Measurements from ENCODE around the gene KRTAP4-16.

DNA sequence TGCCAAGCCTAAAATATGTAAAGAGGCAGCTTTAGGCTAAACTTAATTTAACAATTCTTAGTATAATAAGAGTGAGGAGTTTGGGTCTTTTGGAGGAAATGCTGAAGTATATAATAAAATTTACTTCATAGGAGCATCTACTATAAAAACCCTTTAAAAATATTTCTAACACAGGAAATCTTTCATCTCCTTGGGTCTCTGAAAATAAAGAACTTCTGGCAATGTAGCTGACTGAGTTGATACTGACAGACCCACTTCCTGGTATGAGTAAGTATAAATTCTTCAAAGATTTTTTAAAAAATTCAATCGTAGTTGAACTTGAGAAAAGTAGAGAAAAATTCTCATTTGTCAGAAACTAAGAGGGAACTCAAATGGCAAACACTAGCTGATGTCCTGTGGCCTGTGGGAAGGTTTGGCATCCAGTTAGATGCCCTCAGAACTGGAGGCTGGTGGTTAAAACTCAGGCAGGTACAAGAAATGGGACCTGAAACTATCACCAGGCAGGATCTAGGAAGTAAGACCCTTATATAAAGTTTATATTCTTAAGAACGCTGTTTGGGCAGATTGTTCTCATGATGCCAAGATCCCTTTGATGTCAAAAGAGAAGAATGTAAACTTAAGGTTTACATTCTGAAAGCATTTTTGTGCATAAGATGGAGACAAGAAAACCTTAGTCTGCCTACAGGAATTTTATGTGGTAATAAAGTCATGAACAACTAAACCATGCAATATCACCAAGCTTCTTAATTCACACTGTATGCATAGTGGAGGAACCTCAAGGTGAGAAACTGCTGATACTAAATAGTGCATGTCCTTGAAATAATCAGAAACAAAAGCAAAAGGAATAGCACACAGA, 32.1 kb upstream of the KRTAP4-16 start:
- TF ChIP-seq, protein P1, sequence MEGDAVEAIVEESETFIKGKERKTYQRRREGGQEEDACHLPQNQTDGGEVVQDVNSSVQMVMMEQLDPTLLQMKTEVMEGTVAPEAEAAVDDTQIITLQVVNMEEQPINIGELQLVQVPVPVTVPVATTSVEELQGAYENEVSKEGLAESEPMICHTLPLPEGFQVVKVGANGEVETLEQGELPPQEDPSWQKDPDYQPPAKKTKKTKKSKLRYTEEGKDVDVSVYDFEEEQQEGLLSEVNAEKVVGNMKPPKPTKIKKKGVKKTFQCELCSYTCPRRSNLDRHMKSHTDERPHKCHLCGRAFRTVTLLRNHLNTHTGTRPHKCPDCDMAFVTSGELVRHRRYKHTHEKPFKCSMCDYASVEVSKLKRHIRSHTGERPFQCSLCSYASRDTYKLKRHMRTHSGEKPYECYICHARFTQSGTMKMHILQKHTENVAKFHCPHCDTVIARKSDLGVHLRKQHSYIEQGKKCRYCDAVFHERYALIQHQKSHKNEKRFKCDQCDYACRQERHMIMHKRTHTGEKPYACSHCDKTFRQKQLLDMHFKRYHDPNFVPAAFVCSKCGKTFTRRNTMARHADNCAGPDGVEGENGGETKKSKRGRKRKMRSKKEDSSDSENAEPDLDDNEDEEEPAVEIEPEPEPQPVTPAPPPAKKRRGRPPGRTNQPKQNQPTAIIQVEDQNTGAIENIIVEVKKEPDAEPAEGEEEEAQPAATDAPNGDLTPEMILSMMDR (conservative IDR thresholded peaks at IDR 0.05; ENCODE audit: low read length) = no peak
- TF ChIP-seq EZH2phosphoT487 (IDR thresholded peaks at IDR 0.05; ENCODE audit: borderline replicate concordance) = no peak

All from Loucy (cell line).